GM06990 (cell line): ENCODE results near the gene SERINC2.
"Not testable (repeated sequence)": the region's sequence is repeated elsewhere in the genome, so short reads cannot be mapped to it uniquely, and the experiment has no call there.

Experiments
- DNase-seq: peaks from one replicate; pipeline ENCODE4 v3.0.0-alpha.2; 2011; ENCODE audit not compliant: insufficient read length; ENCODE audit errors: extremely low read depth
- H3K27me3 ChIP-seq: replicated peaks from 2 replicates; pipeline ENCODE4 v1.6.0; 2011; ENCODE audit warnings: low read length; ENCODE audit not compliant: control insufficient read depth, insufficient read depth
- H3K36me3 ChIP-seq: 2 replicates; pipeline ENCODE4 v1.5.1; 2011; ENCODE audit warnings: low read length; ENCODE audit not compliant: control insufficient read depth, insufficient read depth
- H3K4me3 ChIP-seq: replicated peaks from 2 replicates; pipeline ENCODE4 v1.5.1; 2011; ENCODE audit warnings: low read depth, mild to moderate bottlenecking, control low read depth, low read length
- CTCF ChIP-seq: IDR thresholded peaks from 2 replicates; pipeline ENCODE4 v1.5.1; 2011; ENCODE audit warnings: low read length, control low read depth, mild to moderate bottlenecking, inconsistent platforms; ENCODE audit not compliant: insufficient read depth, poor library complexity, severe bottlenecking

SERINC2 gene

GRCh38 chr1:31380181-31380580 lies 32.8 kb upstream of the SERINC2 start:
- Histone ChIP-seq H3K36me3 (no peaks in the 10 kb centered on the region), H3K4me3 (no peak overlapping the region), H3K27me3 (no peaks in the 10 kb centered on the region; the same call in 1 of the 2 replicates)
- no peak for TF ChIP-seq CTCF
- DNase-seq = no peak

DNA sequence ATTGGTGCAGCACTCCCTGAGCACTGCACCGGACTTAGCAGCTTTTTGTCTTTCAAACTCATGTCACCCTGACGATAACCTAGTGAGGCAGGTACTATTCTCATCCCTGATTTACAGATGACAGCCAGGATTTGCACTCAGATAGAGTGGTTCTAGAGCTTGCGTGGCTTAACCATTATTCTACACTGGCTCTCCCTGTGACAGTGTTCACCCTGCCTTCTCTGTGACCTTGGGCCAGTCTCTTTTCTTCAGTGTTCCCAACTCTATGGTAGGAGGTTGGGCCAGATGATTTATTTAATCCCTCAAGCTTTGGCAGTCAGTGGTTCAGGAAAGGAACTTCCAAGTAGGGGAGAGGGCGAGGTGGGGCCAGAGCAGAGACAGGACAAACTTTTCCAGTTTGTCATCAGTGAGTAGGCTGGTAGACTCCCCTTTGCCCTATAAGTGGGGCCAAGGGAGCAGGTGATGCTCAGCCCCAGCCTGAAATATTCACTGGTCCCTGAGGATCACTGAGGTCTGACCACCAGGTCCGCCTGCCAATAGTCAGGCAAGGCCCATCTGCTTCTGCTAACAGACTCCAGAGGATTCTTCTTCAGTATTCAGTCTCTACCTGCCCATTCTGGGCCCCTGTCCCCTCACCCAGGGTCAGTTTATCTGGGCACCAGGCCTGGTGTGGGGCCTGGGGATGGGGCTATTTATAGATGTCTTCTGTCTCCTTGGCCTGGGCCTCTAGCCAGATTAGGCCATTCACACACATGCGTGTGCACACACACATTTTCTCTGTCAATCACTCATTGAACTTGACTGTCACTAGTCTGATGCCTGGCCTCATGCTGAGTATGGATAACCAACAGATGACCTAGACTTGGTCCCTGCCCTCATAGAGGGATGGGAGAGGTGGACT lies 31.4 kb upstream of the SERINC2 start:
- Histone ChIP-seq H3K36me3 (no peaks in the 10 kb centered on the region), H3K27me3 (no peaks in the 10 kb centered on the region; the same call in 1 of the 2 replicates), H3K4me3 (no peak overlapping the region)
- no peak for DNase-seq
- TF ChIP-seq CTCF = no peak

DNA sequence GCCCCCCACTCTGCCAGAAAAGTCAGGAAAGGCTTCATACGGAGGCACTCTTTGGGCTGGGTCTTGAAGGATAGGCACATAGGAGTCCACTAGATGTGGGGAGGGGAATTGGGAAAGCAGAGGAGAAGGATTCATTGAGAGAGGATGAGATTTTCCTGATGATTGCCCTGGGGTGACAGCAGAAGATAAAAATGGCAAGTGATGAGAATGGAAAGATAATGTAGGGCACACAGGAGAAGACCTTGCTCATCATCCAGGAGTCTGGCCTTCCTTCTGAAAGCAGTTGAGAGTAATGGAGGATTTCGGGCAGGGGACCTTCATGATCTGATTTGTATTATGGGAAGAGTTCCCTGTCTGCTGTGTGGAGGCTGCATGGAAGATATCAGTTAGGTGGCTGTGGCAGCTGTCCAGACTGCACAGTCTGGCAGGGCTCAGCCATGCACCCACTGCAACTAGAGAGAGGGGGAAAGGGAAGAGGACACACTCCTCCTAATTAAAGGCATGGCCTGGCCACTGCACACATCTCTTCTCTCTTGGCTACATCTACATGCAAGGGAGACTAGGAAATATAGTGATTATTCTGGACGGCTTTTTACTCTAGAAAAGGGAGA lies 30.5 kb upstream of the SERINC2 start:
- no peak for TF ChIP-seq CTCF
- no peak for DNase-seq

DNA sequence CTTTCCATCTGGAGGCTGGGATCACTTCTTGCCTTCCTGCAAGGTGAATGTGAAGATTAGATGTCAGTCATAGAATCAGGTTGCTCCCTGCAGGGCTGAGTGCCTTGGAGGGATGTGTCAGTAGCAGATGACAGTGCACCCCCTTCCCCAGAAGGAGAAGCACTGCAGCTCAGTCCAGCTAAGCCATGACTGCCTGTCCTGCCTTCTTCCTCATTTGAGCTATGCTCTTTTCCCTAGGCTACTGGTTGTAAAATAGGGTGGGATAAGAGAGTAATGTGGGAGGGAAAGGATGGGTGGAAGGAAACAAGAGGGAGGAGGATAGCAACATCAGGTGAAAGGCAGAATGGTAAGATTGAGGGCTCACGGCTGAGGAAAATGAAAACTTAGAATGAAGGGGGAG lies 29.0 kb upstream of the SERINC2 start:
- no peak for DNase-seq
- no peaks in the 10 kb centered on the region; the same call in 1 of the 2 replicates for H3K27me3 ChIP-seq
- H3K4me3 ChIP-seq = no peak overlapping the region
- no peaks in the 10 kb centered on the region for H3K36me3 ChIP-seq
- no peak for TF ChIP-seq CTCF

More for the DNA sequence above, 30.5 kb upstream of the SERINC2 start:
- H3K27me3 ChIP-seq = no peaks in the 10 kb centered on the region; the same call in 1 of the 2 replicates
- no peaks in the 10 kb centered on the region for H3K36me3 ChIP-seq
- no peak overlapping the region for H3K4me3 ChIP-seq

DNA sequence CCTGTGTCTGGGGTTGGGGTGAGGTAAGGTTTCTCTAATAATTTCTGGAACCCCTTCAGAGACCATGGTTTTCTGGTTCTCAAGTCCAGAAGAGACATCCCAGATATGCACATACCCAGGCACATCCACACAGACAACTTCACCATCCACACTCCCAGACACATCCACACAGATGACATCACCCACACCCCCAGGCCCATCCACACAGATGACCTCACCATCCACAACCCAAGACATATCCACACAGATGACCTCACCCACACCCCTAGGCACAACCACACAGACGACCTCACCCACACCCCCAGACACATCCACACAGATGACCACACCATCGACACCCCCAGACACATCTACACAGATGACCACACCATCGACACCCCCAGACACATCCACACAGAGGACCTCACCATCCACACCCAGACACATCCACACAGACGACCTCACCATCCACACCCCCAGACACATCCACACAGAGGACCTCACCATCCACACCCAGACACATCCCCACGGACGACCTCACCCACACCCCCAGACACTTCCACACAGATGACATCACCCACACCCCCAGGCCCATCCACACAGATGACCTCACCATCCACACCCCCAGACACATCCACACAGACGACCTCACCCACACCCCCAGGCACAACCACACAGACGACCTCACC lies 26.3 kb upstream of the SERINC2 start:
- not testable (repeated sequence) for DNase-seq, H3K4me3 ChIP-seq, H3K27me3 ChIP-seq, H3K36me3 ChIP-seq

GRCh38 chr1:31387612-31388011 lies 25.4 kb upstream of the SERINC2 start:
- DNase-seq = no peak
- Histone ChIP-seq H3K36me3 (no peaks in the 10 kb centered on the region), H3K27me3 (no peaks in the 10 kb centered on the region; the same call in 1 of the 2 replicates), H3K4me3 (no peak overlapping the region)
- TF ChIP-seq CTCF = no peak
